ENCODE measurements around the gene PPIB. TPM values are rescaled to one million over a fixed set of nuclear protein-coding genes. Genes with fewer than 3 reads are reported as not detected.
A peak's percentile ranks its signal among the peaks of the same experiment; 100 is the strongest.

PPIB gene
- polyA plus RNA-seq, 1 donor (not counting 4 experiments of a cell fraction or from before 2014, with no cell fraction given), result 544 TPM

DNA sequence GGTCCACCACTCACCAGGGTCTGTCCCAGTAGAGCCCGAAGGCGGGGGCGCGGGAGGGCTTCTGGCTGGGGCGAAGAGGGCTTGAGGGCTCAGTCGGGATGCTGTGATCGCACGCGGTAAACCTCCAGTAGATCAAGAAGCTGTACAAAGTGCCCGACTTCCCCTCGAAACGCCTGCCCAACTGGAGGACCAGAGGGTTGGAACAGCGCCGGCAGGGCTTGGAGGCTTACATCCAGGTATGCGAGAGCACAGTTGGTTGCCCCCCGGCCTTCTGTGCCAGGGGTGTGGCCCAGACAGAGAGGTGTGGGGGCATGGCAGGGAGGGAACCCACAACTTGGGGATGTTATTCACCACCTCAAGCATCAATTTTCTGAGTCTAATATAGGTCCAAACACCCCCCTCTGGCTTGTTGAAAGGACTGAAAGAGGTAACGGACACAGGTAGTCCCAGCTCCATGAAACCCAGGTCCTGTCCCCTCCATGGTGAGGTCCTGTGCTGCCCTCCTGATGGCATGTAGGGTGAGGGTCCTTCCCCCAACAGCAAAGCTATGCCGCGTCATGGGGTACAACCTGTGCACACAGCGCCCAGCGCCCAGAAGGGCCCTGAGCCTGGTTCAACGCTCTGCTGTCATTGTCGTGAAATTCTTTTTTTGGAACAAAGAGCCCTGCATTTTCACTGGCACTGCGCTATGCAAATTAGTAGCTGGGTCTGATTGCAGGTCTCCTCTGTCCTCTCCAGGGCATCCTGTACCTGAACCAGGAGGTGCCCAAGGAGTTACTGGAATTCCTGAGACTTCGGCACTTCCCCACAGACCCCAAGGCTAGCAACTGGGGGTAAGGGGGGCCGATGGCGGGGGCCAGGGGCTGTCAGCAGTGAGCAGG, 10.1 kb downstream of the PPIB start:
- peak; percentile 33 for TF ChIP-seq EZH2 (IDR thresholded peaks at IDR 0.05; ENCODE audit: low read length)
- TF ChIP-seq, protein P1, sequence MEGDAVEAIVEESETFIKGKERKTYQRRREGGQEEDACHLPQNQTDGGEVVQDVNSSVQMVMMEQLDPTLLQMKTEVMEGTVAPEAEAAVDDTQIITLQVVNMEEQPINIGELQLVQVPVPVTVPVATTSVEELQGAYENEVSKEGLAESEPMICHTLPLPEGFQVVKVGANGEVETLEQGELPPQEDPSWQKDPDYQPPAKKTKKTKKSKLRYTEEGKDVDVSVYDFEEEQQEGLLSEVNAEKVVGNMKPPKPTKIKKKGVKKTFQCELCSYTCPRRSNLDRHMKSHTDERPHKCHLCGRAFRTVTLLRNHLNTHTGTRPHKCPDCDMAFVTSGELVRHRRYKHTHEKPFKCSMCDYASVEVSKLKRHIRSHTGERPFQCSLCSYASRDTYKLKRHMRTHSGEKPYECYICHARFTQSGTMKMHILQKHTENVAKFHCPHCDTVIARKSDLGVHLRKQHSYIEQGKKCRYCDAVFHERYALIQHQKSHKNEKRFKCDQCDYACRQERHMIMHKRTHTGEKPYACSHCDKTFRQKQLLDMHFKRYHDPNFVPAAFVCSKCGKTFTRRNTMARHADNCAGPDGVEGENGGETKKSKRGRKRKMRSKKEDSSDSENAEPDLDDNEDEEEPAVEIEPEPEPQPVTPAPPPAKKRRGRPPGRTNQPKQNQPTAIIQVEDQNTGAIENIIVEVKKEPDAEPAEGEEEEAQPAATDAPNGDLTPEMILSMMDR (optimal IDR thresholded peaks at IDR 0.05 in 1 of 3, IDR thresholded peaks at IDR 0.05 in 1 of 3, conservative IDR thresholded peaks at IDR 0.05 in 1 of 3; ENCODE audit: extremely low read depth in 1 of 3, insufficient read depth in 2 of 3, low read length in 3 of 3), result no peak
- Histone ChIP-seq H3K27me3 (ENCODE audit: control insufficient read depth, extremely low read depth, insufficient read depth, low read length) (peaks cover 15% of the 10 kb centered on the region), H3K4me2 (ENCODE audit: control insufficient read depth, extremely low read depth, insufficient read depth, low read depth, low read length) (peak overlapping the region; percentile 73), H3K9ac (ENCODE audit: control insufficient read depth, extremely low read depth, insufficient read depth, low read length) (no peak overlapping the region), H4K20me1 (ENCODE audit: control insufficient read depth, extremely low read depth, insufficient read depth, low read length) (peaks cover 8% of the 10 kb centered on the region), H3K9me1 (ENCODE audit: control insufficient read depth, extremely low read depth, insufficient read depth, low read length) (no peaks in the 10 kb centered on the region), H2AFZ (ENCODE audit: control insufficient read depth, low read length) (no peak overlapping the region), H3K4me1 (ENCODE audit: control insufficient read depth, extremely low read depth, insufficient read depth, low read length) (peaks cover 4% of the 10 kb centered on the region), H3K36me3 (ENCODE audit: control insufficient read depth in 2 of 2, extremely low read depth in 1 of 2, insufficient read depth in 2 of 2, low read length in 2 of 2) (peaks cover 23 to 26% of the 10 kb centered on the region in 2 experiments), H3K4me3 (ENCODE audit: control insufficient read depth in 2 of 3, extremely low read depth in 1 of 3, insufficient read depth in 2 of 3, low read depth in 1 of 3, low read length in 3 of 3) (peak overlapping the region in 1 of 3 experiments; percentile 56), H3K79me2 (ENCODE audit: control insufficient read depth, insufficient read depth, low read length) (peaks cover 3% of the 10 kb centered on the region), H3K9me3 (ENCODE audit: control insufficient read depth, low read depth, low read length) (no peaks in the 10 kb centered on the region), H3K27ac (ENCODE audit: control insufficient read depth, insufficient read depth, low read length) (no peak overlapping the region)
- dilution Hi-C loops (cut with MboI; ENCODE audit: extremely low pct_ligation_motif_present, low sequenced_read_pairs), result no loop called here
- FAIRE-seq (no peak), DNase-seq (ENCODE audit: low read depth, low spot score) (no peak)

DNA sequence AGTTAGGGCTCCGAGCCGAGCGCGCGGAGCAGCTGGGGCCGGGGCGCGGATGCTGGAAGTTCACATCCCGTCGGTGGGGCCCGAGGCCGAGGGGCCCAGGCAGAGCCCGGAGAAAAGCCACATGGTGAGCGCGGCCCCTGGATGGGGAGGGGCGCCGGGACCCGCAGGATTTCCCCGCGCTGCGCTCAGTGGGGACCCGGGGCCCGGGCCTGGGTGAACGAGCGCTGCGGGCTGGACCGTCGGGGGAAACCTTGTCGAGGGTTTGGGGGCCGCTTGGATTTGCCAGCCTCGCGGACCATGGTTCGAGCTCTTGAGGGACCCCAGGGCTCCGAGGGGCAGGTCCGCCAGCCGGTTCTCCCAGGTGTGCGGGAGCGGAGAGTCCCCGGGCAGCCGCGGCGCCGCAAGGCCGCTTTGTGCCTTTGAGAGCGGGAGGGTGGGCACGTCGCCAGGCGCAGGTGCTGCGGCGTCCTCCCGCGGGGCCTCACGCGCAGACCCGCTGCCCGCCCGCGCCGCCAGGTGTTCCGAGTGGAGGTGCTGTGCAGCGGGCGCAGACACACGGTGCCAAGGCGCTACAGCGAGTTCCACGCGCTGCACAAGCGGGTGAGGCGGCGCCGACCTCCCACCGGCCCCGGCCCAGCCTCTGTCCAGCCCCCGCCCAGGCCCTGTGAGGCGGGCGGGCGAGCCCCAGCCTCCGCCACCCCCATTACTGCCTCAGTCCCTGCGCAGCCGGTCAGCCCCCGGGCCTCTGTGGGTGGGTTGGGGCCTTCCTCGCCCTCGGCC, 10.9 kb downstream of the PPIB start, which contains the start of gene SNX22:
TSS of gene SNX22 (plus strand) at position 5 of the 780 bp plus-strand sequence. CDS start at position 50, 45 bp downstream.
- peak within 1 kb of the TSS; percentile 62 for H2AFZ ChIP-seq (ENCODE audit: control insufficient read depth, low read length)
- H3K27me3 ChIP-seq (ENCODE audit: control insufficient read depth, extremely low read depth, insufficient read depth, low read length), result peaks cover 15% of the 10 kb centered on the region
- H3K4me3 ChIP-seq (ENCODE audit: control insufficient read depth in 2 of 3, extremely low read depth in 1 of 3, insufficient read depth in 2 of 3, low read depth in 1 of 3, low read length in 3 of 3), result peak within 1 kb of the TSS; percentile 29 to 56 (median 53)
- H3K4me2 ChIP-seq (ENCODE audit: control insufficient read depth, extremely low read depth, insufficient read depth, low read depth, low read length), result peak within 1 kb of the TSS; percentile 73
- H3K79me2 ChIP-seq (ENCODE audit: control insufficient read depth, insufficient read depth, low read length), result no peaks in the 10 kb centered on the region
- DNase-seq (ENCODE audit: low read depth, low spot score) (no peak), FAIRE-seq (no peak)
- peaks cover 15 to 20% of the 10 kb centered on the region in 2 experiments for H3K36me3 ChIP-seq (ENCODE audit: control insufficient read depth in 2 of 2, extremely low read depth in 1 of 2, insufficient read depth in 2 of 2, low read length in 2 of 2)
- no peak within 1 kb of the TSS for H3K9ac ChIP-seq (ENCODE audit: control insufficient read depth, extremely low read depth, insufficient read depth, low read length)
- no peak within 1 kb of the TSS for H3K27ac ChIP-seq (ENCODE audit: control insufficient read depth, insufficient read depth, low read length)
- dilution Hi-C loops (cut with MboI; ENCODE audit: extremely low pct_ligation_motif_present, low sequenced_read_pairs), result no loop called here
- H3K9me1 ChIP-seq (ENCODE audit: control insufficient read depth, extremely low read depth, insufficient read depth, low read length), result no peaks in the 10 kb centered on the region
- no peaks in the 10 kb centered on the region for H3K9me3 ChIP-seq (ENCODE audit: control insufficient read depth, low read depth, low read length)
- TF ChIP-seq, protein P1 (optimal IDR thresholded peaks at IDR 0.05 in 1 of 3, IDR thresholded peaks at IDR 0.05 in 1 of 3, conservative IDR thresholded peaks at IDR 0.05 in 1 of 3; ENCODE audit: extremely low read depth in 1 of 3, insufficient read depth in 2 of 3, low read length in 3 of 3), result no peak
- TF ChIP-seq EZH2 (IDR thresholded peaks at IDR 0.05; ENCODE audit: low read length), result peak; percentile 73
- H3K4me1 ChIP-seq (ENCODE audit: control insufficient read depth, extremely low read depth, insufficient read depth, low read length), result peaks cover 4% of the 10 kb centered on the region
- peaks cover 2% of the 10 kb centered on the region for H4K20me1 ChIP-seq (ENCODE audit: control insufficient read depth, extremely low read depth, insufficient read depth, low read length)
